ENCODE results near the gene GNA14. TPM values are rescaled to one million over a fixed set of nuclear protein-coding genes. Genes with fewer than 3 reads are reported as not detected.

GNA14 gene
- total and polyA plus RNA-seq, 2 of the 8 experiments (the other 6 are each of a cell fraction or from before 2014, with no cell fraction given) = 3.4 to 6.3 TPM

DNA sequence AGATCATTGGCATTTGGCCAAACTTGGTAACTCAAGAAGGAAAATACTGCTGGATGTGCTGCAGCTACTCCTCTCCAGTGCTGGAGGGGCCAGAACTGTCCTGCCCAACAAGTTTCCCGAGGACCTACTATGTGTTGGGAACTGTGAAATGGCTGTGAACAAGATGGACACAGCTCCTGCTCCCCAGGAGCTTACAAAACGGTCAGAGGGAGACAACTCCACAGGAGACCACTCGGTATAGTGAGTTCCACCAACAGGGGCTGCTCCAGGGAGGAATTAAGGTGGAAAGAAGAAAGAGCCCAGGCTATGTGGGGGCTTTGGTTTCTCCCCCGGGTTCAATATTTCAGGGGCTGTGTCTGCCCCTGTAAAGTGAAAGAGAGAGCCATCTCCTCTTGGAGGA, 78.8 kb downstream of the GNA14 start:
- DNase-seq (ENCODE audit: low read depth in 1 of 2, low spot score in 2 of 2) = no peak
- H3K27ac ChIP-seq (ENCODE audit: low read depth, low read length) = no peak overlapping the region

More for the DNA sequence above, 78.8 kb downstream of the GNA14 start:
- POLR2A ChIA-PET (ENCODE audit: partially characterized antibody) = no interaction called here
- FAIRE-seq = no peak
- no peak overlapping the region for H3K9ac ChIP-seq (replicated peaks in 1 of 4; ENCODE audit: extremely low read depth in 1 of 4, low read depth in 3 of 4, low read length in 3 of 4)
- H3K56ac ChIP-seq (replicated peaks; ENCODE audit: insufficient read length, low read depth, low read length) = no peak overlapping the region
- no peaks in the 10 kb centered on the region for H3K79me1 ChIP-seq (ENCODE audit: low read depth, low read length)
- no peak overlapping the region for H4K8ac ChIP-seq (ENCODE audit: extremely low read depth, insufficient read depth, low read length)
- TF ChIP-seq TEAD4 (IDR thresholded peaks at IDR 0.05; ENCODE audit: low read depth, low read length) (no peak), POLR2AphosphoS5 (IDR thresholded peaks at IDR 0.05; ENCODE audit: low read depth, low read length) (no peak), CREB1 (IDR thresholded peaks at IDR 0.05) (no peak), MAFK (IDR thresholded peaks at IDR 0.05; ENCODE audit: low read depth, low read length) (no peak), ASH2L (IDR thresholded peaks at IDR 0.05; ENCODE audit: low read length) (no peak), CHD1 (IDR thresholded peaks at IDR 0.05; ENCODE audit: low read depth, low read length) (no peak)
- TF ChIP-seq, protein P1, sequence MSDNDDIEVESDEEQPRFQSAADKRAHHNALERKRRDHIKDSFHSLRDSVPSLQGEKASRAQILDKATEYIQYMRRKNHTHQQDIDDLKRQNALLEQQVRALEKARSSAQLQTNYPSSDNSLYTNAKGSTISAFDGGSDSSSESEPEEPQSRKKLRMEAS (IDR thresholded peaks at IDR 0.05) = no peak
- TF ChIP-seq, protein P2, sequence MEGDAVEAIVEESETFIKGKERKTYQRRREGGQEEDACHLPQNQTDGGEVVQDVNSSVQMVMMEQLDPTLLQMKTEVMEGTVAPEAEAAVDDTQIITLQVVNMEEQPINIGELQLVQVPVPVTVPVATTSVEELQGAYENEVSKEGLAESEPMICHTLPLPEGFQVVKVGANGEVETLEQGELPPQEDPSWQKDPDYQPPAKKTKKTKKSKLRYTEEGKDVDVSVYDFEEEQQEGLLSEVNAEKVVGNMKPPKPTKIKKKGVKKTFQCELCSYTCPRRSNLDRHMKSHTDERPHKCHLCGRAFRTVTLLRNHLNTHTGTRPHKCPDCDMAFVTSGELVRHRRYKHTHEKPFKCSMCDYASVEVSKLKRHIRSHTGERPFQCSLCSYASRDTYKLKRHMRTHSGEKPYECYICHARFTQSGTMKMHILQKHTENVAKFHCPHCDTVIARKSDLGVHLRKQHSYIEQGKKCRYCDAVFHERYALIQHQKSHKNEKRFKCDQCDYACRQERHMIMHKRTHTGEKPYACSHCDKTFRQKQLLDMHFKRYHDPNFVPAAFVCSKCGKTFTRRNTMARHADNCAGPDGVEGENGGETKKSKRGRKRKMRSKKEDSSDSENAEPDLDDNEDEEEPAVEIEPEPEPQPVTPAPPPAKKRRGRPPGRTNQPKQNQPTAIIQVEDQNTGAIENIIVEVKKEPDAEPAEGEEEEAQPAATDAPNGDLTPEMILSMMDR (IDR thresholded peaks at IDR 0.05; ENCODE audit: control extremely low read depth in 1 of 3, insufficient read depth in 1 of 3, low read depth in 1 of 3, low read length in 3 of 3) = no peak
- H3K4me3 ChIP-seq (ENCODE audit: extremely low read depth in 1 of 4, insufficient read depth in 2 of 4, low read depth in 3 of 4, low read length in 4 of 4) = no peak overlapping the region
- H3K27me3 ChIP-seq (replicated peaks in 1 of 4; ENCODE audit: control insufficient read depth in 3 of 4, extremely low read depth in 1 of 4, insufficient read depth in 3 of 4, low read length in 3 of 4) = no peaks in the 10 kb centered on the region
- no peaks in the 10 kb centered on the region for H4K20me1 ChIP-seq (replicated peaks in 1 of 2; ENCODE audit: control insufficient read depth in 1 of 2, insufficient read depth in 2 of 2, low read length in 2 of 2)
- H4K5ac ChIP-seq (ENCODE audit: insufficient read length, low read depth, low read length) = no peak overlapping the region
- CTCF ChIA-PET (ENCODE audit: partially characterized antibody) = interaction anchor here (1.0 to 1.6 kb wide), 3 partner anchors 10 to 82 kb away, joined by 4 read pairs; no protein-coding TSS in a partner anchor
- no peaks in the 10 kb centered on the region for H3K36me3 ChIP-seq (ENCODE audit: control insufficient read depth in 2 of 4, insufficient read depth in 4 of 4, low read length in 3 of 4)
- H3K4me1 ChIP-seq (replicated peaks in 1 of 4; ENCODE audit: control insufficient read depth in 3 of 4, insufficient read depth in 4 of 4, low read length in 3 of 4) = no peaks in the 10 kb centered on the region
- no peak overlapping the region for H3K4me2 ChIP-seq (ENCODE audit: insufficient read depth in 1 of 2, low read depth in 2 of 2, low read length in 2 of 2)
- H3K4ac ChIP-seq (replicated peaks; ENCODE audit: insufficient read length, low read depth, low read length) = no peak overlapping the region
- H2BK120ac ChIP-seq (replicated peaks; ENCODE audit: low read depth, low read length) = no peak overlapping the region
- H2BK12ac ChIP-seq (ENCODE audit: low read depth, low read length) = 0 out of 2 replicates have a peak overlapping the region, but pooled peaks have one; percentile 20
- no peaks in the 10 kb centered on the region for H3K9me3 ChIP-seq (ENCODE audit: insufficient read depth in 2 of 2, low read depth in 1 of 2, low read length in 1 of 2)
- H3K23me2 ChIP-seq (ENCODE audit: low read depth, low read length) = no peaks in the 10 kb centered on the region
- no peak overlapping the region for H2BK5ac ChIP-seq (ENCODE audit: low read depth, low read length)
- 81% methylated on average over 4 of the region's 4 CpGs; no CpG with 5 or more reads in 1 of the 2 experiments for WGBS, 2 experiments (ENCODE audit: extremely low coverage in 1 of 2, insufficient coverage in 1 of 2, insufficient read length in 1 of 2, insufficient replicate concordance in 2 of 2, low coverage in 1 of 2, low lambda C conversion rate in 2 of 2, missing lambda C conversion rate in 1 of 2)
- 0 out of 2 replicates have a peak overlapping the region, but pooled peaks have one; percentile 9 for H3K18ac ChIP-seq (ENCODE audit: extremely low read depth, low read length)
- H2AK5ac ChIP-seq (ENCODE audit: low read depth, low read length) = no peak overlapping the region
- no peak overlapping the region for H4K91ac ChIP-seq (replicated peaks; ENCODE audit: insufficient read length, low read length)
- peak overlapping the region; percentile 40; the same call in 1 of the 2 replicates for H2BK15ac ChIP-seq (ENCODE audit: low read length)
- H3K79me2 ChIP-seq (ENCODE audit: control insufficient read depth in 1 of 2, insufficient read depth in 2 of 2, low read length in 2 of 2) = no peaks in the 10 kb centered on the region
- H3K14ac ChIP-seq (ENCODE audit: insufficient read length) = no peak overlapping the region
- no peak overlapping the region for H2AFZ ChIP-seq (ENCODE audit: low read length)
- H2BK20ac ChIP-seq (ENCODE audit: low read length) = no peak overlapping the region
- H3K23ac ChIP-seq (ENCODE audit: insufficient read length) = no peak overlapping the region

Measured in H1 (cell line).